HUES6 (cell line): ENCODE measurements around the gene BMP7.

Experiments used
- H3K27ac ChIP-seq: 2 replicates; pipeline ENCODE4 v1.7.0; 2013; ENCODE audit warnings: low read depth, mild to moderate bottlenecking, low read length, inconsistent platforms
- H3K27me3 ChIP-seq: 2 replicates; pipeline ENCODE4 v1.6.1; 2013; ENCODE audit warnings: low read length; ENCODE audit not compliant: control insufficient read depth, insufficient read depth
- H3K36me3 ChIP-seq: 2 replicates; pipeline ENCODE4 v1.6.1; 2013; ENCODE audit warnings: low read length; ENCODE audit not compliant: control insufficient read depth, insufficient read depth
- H3K4me1 ChIP-seq: 2 replicates; pipeline ENCODE4 v1.6.1; 2013; ENCODE audit warnings: low read length; ENCODE audit not compliant: control insufficient read depth, insufficient read depth
- H3K4me3 ChIP-seq: 2 replicates; pipeline ENCODE4 v1.5.1; 2013; ENCODE audit warnings: low read depth, low read length
- H3K9ac ChIP-seq: one replicate; pipeline ENCODE4 v1.6.1; 2013; ENCODE audit warnings: mild to moderate bottlenecking, low read length
- H3K9me3 ChIP-seq: 2 replicates; pipeline ENCODE4 v1.6.1; 2013; ENCODE audit warnings: low read depth, low read length; ENCODE audit not compliant: control insufficient read depth, insufficient read depth

Gene BMP7

GRCh38 chr20:57257701-57258453 lies 8.6 kb downstream of the BMP7 start:
- H3K9ac ChIP-seq, result no peak overlapping the region
- peaks cover 61% of the 10 kb centered on the region for H3K4me1 ChIP-seq
- H3K9me3 ChIP-seq, result no peaks in the 10 kb centered on the region
- no peak overlapping the region for H3K27ac ChIP-seq
- H3K27me3 ChIP-seq, result peaks cover 12% of the 10 kb centered on the region; the same call in 1 of the 2 replicates
- no peaks in the 10 kb centered on the region for H3K36me3 ChIP-seq
- no peak overlapping the region for H3K4me3 ChIP-seq

GRCh38 chr20:57256908-57257307 lies 9.5 kb downstream of the BMP7 start:
- no peak overlapping the region for H3K9ac ChIP-seq
- H3K4me3 ChIP-seq, result no peak overlapping the region
- no peaks in the 10 kb centered on the region for H3K36me3 ChIP-seq
- H3K27me3 ChIP-seq, result peaks cover 12% of the 10 kb centered on the region; the same call in 1 of the 2 replicates
- H3K27ac ChIP-seq, result no peak overlapping the region
- H3K4me1 ChIP-seq, result peaks cover 61% of the 10 kb centered on the region
- no peaks in the 10 kb centered on the region for H3K9me3 ChIP-seq

GRCh38 chr20:57256205-57256604 lies 10.2 kb downstream of the BMP7 start:
- no peaks in the 10 kb centered on the region for H3K36me3 ChIP-seq
- H3K4me3 ChIP-seq, result no peak overlapping the region
- peaks cover 57% of the 10 kb centered on the region for H3K4me1 ChIP-seq
- H3K27me3 ChIP-seq, result peaks cover 11% of the 10 kb centered on the region; the same call in 1 of the 2 replicates
- no peak overlapping the region for H3K9ac ChIP-seq
- H3K27ac ChIP-seq, result no peak overlapping the region
- no peaks in the 10 kb centered on the region for H3K9me3 ChIP-seq

GRCh38 chr20:57255183-57255582 lies 11.3 kb downstream of the BMP7 start:
- Histone ChIP-seq H3K9me3 (no peaks in the 10 kb centered on the region), H3K4me1 (peaks cover 55% of the 10 kb centered on the region), H3K27me3 (peaks cover 2% of the 10 kb centered on the region; the same call in 1 of the 2 replicates), H3K27ac (no peak overlapping the region), H3K4me3 (no peak overlapping the region), H3K9ac (no peak overlapping the region), H3K36me3 (no peaks in the 10 kb centered on the region)

- H3K4me3 ChIP-seq, result no peak overlapping the region
- no peaks in the 10 kb centered on the region for H3K27me3 ChIP-seq
- no peak overlapping the region for H3K27ac ChIP-seq
- H3K9me3 ChIP-seq, result 0 out of 2 replicates have a peak, but pooled peaks cover 4% of the 10 kb centered on the region
- H3K4me1 ChIP-seq, result peaks cover 32% of the 10 kb centered on the region
- H3K9ac ChIP-seq, result no peak overlapping the region
- no peaks in the 10 kb centered on the region for H3K36me3 ChIP-seq
These were observed 13.8 kb downstream of the BMP7 start for GRCh38 chr20:57252559-57253162.

- Histone ChIP-seq H3K9ac (no peak overlapping the region), H3K27ac (no peak overlapping the region), H3K4me3 (no peak overlapping the region), H3K4me1 (peaks cover 30% of the 10 kb centered on the region), H3K9me3 (0 out of 2 replicates have a peak, but pooled peaks cover 4% of the 10 kb centered on the region), H3K36me3 (no peaks in the 10 kb centered on the region), H3K27me3 (no peaks in the 10 kb centered on the region)
These were observed 14.5 kb downstream of the BMP7 start for GRCh38 chr20:57251949-57252348.

GRCh38 chr20:57251344-57251743 lies 15.1 kb downstream of the BMP7 start:
- H3K27ac ChIP-seq, result no peak overlapping the region
- H3K27me3 ChIP-seq, result no peaks in the 10 kb centered on the region
- 0 out of 2 replicates have a peak, but pooled peaks cover 4% of the 10 kb centered on the region for H3K9me3 ChIP-seq
- H3K4me3 ChIP-seq, result no peak overlapping the region
- no peak overlapping the region for H3K9ac ChIP-seq
- peaks cover 30% of the 10 kb centered on the region for H3K4me1 ChIP-seq
- no peaks in the 10 kb centered on the region for H3K36me3 ChIP-seq

GRCh38 chr20:57250607-57251343 lies 15.7 kb downstream of the BMP7 start:
- no peaks in the 10 kb centered on the region for H3K36me3 ChIP-seq
- H3K9me3 ChIP-seq, result 0 out of 2 replicates have a peak, but pooled peaks cover 4% of the 10 kb centered on the region
- no peak overlapping the region for H3K4me3 ChIP-seq
- peaks cover 24% of the 10 kb centered on the region for H3K4me1 ChIP-seq
- no peak overlapping the region for H3K27ac ChIP-seq
- no peaks in the 10 kb centered on the region for H3K27me3 ChIP-seq
- no peak overlapping the region for H3K9ac ChIP-seq

- Histone ChIP-seq H3K27me3 (no peaks in the 10 kb centered on the region), H3K4me3 (no peak overlapping the region), H3K9ac (no peak overlapping the region), H3K9me3 (0 out of 2 replicates have a peak, but pooled peaks cover 4% of the 10 kb centered on the region), H3K4me1 (peaks cover 26% of the 10 kb centered on the region), H3K27ac (no peak overlapping the region), H3K36me3 (no peaks in the 10 kb centered on the region)
These were observed 16.7 kb downstream of the BMP7 start for GRCh38 chr20:57249772-57250171.

GRCh38 chr20:57249073-57249472 lies 17.4 kb downstream of the BMP7 start:
- Histone ChIP-seq H3K27me3 (no peaks in the 10 kb centered on the region), H3K4me3 (no peak overlapping the region), H3K9ac (no peak overlapping the region), H3K4me1 (peaks cover 29% of the 10 kb centered on the region), H3K36me3 (no peaks in the 10 kb centered on the region), H3K27ac (no peak overlapping the region), H3K9me3 (0 out of 2 replicates have a peak, but pooled peaks cover 4% of the 10 kb centered on the region)
